HT1080 (cell line): ENCODE data around the gene PRR12. TPM values are rescaled to one million over a fixed set of nuclear protein-coding genes. Genes with fewer than 3 reads are reported as not detected.

ENCODE experiments used
- DNase-seq: peaks from one replicate; pipeline ENCODE4 v3.0.0-alpha.2; 2015; ENCODE audit warnings: low read depth
- total RNA-seq: library from RNA; depleted of rRNA; stranded (reverse); fragments of >200 nt; shearing (Covaris generic); gene quantifications from 2 replicates; pipeline ENCODE4 v1.2.3, GENCODE V29; 2014

PRR12 gene
- total RNA-seq, 1 experiment from 2014 or later: 6.5 TPM

- DNase-seq: no peak
Observed at GRCh38 chr19:49643466-49643865, 52.5 kb downstream of the PRR12 start.

- DNase-seq: no peak
Observed at GRCh38 chr19:49645592-49645991, 54.6 kb downstream of the PRR12 start.

- DNase-seq: no peak
Observed at GRCh38 chr19:49645995-49646394, 55.0 kb downstream of the PRR12 start.

- DNase-seq: no peak
Observed at GRCh38 chr19:49646586-49646985, 55.6 kb downstream of the PRR12 start.

GRCh38 chr19:49651029-49651819, 60.2 kb downstream of the PRR12 start:
- no peak for DNase-seq

GRCh38 chr19:49651820-49652550, 61.0 kb downstream of the PRR12 start:
- DNase-seq: no peak

- no peak for DNase-seq
Observed at GRCh38 chr19:49652551-49653465, 61.8 kb downstream of the PRR12 start.

- DNase-seq: no peak
Observed at GRCh38 chr19:49653466-49653806, 62.5 kb downstream of the PRR12 start.

GRCh38 chr19:49654581-49654980, 63.6 kb downstream of the PRR12 start:
- DNase-seq: no peak

- no peak for DNase-seq
Observed at GRCh38 chr19:49655570-49656455, 64.8 kb downstream of the PRR12 start.

GRCh38 chr19:49656456-49657109, 65.6 kb downstream of the PRR12 start:
- DNase-seq: no peak

GRCh38 chr19:49657493-49658138, 66.6 kb downstream of the PRR12 start:
- no peak for DNase-seq

- DNase-seq: no peak
Observed at GRCh38 chr19:49658139-49658517, 67.1 kb downstream of the PRR12 start.

- no peak for DNase-seq
Observed at GRCh38 chr19:49658566-49659442, 67.8 kb downstream of the PRR12 start.

GRCh38 chr19:49660338-49660961, 69.5 kb downstream of the PRR12 start:
- DNase-seq: no peak

GRCh38 chr19:49662011-49662410, 71.0 kb downstream of the PRR12 start:
- no peak for DNase-seq

- no peak for DNase-seq
Observed at GRCh38 chr19:49663224-49663623, 72.2 kb downstream of the PRR12 start.
